IPS-18c (cell line): ENCODE data around the gene SNTG2.

Source experiments
- H3K4me3 ChIP-seq: 2 replicates; pipeline ENCODE4 v1.7.0; 2013; ENCODE audit warnings: low read depth, mild to moderate bottlenecking, low read length, moderate library complexity; ENCODE audit not compliant: insufficient read depth
- H3K9me3 ChIP-seq: one replicate; pipeline ENCODE4 v1.6.1; 2013; ENCODE audit warnings: mild to moderate bottlenecking, low read length, moderate library complexity; ENCODE audit not compliant: control insufficient read depth, insufficient read depth

Gene SNTG2

DNA sequence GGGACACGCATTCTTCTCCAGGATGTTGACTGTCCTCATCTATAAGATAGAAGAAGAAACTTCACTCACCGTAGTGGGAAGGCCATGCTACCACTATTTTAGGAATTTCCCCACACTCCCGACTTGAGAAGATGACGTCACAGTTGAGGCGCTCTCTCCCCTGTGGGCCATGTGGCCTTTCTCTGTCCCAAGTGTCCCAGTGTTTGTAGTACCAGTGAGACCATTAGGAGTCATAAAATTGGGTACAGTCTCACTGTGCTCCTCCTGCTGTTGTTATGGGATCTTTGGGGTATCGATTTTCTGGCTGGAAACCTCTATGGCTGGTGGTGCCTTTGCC, 7.2 kb upstream of the SNTG2 start:
- Histone ChIP-seq H3K4me3 (no peak overlapping the region), H3K9me3 (peaks cover 4% of the 10 kb centered on the region)

DNA sequence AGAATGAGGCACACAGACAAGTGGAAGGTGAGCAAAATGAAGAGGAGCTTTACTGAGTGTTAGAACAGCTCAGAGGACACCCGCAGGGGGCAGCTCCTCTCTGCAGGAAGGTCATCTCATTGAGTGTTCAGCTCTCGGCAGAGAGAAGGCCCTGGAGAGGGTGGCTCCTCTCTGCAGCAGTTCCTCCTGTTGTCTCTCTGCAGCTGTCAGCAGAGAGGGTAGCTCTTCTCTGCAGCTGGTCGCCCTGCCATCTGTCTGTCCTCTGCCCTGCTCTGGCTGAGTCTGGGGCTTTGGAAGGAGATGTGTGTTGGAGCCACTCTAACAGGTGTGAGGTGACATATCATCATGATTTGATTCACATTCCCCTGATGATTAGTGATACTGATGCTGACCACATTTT, 6.8 kb upstream of the SNTG2 start:
- H3K4me3 ChIP-seq = no peak overlapping the region
- peaks cover 4% of the 10 kb centered on the region for H3K9me3 ChIP-seq

DNA sequence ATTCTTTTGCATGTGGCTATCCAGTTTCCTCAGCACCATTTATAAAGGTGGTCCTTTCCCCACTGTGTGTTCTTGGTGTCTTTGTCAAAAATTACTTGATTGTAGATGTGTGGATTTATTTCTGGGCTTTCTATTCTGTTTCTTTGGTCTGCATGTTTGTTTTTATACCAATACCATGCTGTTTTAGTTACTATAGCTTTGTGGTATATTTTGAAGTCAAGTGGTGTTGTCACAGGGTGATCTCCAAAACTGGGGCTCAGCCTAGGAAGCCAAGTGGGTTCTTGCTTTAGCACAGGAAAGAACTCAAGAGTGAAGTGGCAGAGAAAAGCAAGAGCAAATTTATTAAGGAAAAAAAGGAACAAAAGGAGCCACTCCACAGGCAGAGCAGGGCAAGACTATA, 6.0 kb upstream of the SNTG2 start:
- Histone ChIP-seq H3K4me3 (no peak overlapping the region), H3K9me3 (peaks cover 4% of the 10 kb centered on the region)

DNA sequence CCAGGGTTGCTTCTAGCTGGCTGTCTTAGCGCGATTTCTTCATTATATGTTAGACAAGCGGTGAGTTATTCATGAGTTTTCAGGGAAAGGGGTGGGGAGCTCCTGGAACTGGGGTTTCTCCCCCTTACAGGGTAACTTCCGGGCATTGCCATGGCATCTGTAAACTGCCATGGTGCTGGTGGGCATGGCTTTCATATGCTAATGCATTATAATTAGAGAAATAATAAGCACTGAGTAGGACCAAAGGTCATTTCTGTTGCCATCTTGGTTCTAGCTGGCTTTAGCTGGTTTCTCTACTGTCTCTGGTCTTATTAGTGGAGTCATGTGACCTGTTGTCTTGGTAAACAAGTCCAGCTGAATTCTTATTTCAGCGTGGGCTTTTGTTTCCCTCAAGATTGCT, 5.5 kb upstream of the SNTG2 start:
- Histone ChIP-seq H3K4me3 (no peak overlapping the region), H3K9me3 (peaks cover 4% of the 10 kb centered on the region)

DNA sequence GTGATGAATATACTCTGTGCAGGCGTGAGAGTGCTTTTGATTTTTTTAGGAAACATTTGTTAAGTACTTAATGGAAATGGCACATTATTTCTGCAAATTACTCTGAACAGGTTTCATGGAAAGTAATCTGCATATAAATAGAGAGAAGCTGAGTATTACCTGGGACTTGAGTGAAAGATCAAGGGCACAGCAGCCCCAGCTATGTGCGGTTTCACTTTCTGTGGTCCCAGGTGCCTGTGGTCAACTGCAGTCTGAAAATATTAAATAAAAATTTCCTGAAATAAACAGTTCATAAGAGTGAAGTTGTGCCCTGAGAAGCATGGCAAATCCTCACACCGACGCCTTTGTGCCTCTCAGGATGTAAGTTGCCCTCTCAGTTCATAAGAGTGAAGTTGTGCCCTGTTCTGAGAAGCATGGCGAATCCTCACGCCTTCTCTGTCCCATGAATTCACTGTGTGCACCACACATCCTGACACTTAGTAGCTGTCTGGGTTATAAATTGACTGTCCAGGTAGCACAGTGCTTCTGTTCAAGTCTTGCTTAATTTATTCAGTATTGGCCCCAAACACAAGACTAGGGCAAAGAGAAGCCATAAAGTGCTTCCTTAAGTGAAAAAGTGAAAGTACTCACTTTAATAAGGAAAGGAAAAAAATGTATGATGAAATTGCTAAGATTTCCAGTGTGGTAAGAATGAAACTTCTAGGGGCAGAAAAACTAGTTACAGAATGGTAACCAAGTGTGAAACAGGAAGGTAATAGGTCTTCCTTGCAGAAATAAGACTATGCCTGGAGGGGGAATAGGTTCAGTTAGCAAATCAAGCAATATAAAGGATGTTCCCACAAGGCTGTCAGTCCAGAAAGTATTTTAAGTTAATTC, 4.3 kb upstream of the SNTG2 start:
- no peak overlapping the region for H3K4me3 ChIP-seq
- peaks cover 4% of the 10 kb centered on the region for H3K9me3 ChIP-seq

DNA sequence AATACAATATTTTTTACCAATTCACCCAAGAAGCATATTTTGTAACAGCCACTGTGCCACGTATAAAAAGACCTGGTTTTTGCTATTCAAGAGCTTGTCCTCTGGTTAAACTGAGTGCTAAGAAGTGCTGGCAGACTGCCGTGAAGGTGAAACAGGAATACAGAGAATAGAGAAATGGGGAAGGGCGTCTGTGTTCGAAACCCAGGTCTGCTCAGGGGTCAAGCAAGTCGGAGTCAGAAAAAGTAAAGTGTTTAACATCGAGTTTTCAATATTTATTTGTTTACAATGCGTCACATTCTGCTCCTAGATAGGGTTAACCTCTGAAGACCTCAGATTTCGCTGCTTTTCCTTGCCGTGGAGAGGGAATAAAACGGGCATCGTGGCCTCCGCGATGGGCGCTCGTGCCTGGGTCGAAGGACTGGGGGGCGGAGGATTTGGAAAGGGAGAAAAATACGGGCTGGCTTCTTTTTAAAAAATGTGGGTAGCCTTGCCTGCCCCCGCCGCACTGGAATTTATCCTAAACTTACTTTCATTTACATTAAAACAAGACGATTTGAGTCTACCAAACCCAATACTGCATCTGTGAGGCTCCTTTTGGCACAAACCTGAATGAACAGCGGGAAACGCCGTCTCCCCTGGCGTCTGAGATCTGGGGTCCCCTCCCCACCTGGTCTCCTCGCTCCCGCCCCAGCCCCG, 1.1 kb upstream of the SNTG2 start:
- peak overlapping the region; percentile 63 for H3K4me3 ChIP-seq
- no peaks in the 10 kb centered on the region for H3K9me3 ChIP-seq

DNA sequence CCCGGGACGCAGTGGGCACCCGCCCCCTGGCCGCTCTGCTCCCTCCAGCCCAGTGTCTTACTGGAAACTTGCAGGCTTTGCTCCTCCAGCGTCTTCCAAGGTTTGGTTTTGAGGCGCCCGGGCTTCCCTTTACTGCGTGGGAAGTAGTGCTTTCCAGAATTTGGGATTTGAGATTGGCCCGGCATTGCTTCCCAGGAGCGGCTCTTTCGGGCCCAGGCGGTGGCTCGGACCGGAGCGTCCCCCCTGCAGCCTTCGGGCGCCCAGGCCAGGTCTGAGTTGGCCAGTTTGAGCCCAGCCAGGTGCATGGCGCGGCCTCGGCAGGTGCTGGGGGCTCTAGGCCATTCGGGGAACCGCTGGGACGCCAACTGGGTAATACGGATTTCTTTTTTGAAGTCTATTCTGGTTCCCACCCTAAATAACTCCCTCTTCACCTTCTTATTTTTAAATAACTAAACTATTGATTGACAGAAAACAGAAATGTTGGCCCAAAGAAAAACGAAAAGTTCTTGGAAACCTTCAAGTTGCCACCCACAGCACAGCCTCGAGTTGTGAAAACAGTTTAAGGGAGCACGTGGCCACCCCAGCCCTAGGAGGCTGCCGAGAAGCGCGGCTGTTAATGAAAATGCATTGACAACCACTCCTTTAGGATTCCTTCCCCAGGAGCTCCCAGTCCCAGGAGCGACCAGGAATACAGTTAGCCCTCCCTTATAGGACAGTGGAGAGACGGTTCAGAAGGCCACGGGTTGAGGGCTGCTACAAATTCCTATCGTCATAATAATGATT, 766 bp downstream of the SNTG2 start:
- H3K9me3 ChIP-seq = no peaks in the 10 kb centered on the region
- peak overlapping the region; percentile 63 for H3K4me3 ChIP-seq

DNA sequence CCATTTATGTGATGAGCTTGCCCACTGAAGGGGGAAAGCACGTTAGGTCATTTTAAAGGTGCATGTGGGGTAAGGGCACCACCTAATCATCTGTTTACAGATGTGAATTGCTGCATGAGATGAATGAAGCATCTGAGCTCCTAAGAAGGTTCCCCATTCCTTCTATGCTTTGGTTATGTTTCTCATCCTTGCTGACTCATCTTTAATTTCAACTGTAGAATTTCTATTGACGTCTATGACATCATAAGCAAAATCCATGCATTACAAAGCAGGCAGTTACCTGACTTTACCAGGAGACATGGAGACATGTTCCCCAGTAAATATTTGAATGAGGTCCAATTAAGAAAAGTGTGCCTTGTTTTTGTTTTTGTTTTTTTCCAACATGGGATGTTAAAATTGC, 2.8 kb downstream of the SNTG2 start:
- Histone ChIP-seq H3K4me3 (no peak overlapping the region), H3K9me3 (no peaks in the 10 kb centered on the region)

DNA sequence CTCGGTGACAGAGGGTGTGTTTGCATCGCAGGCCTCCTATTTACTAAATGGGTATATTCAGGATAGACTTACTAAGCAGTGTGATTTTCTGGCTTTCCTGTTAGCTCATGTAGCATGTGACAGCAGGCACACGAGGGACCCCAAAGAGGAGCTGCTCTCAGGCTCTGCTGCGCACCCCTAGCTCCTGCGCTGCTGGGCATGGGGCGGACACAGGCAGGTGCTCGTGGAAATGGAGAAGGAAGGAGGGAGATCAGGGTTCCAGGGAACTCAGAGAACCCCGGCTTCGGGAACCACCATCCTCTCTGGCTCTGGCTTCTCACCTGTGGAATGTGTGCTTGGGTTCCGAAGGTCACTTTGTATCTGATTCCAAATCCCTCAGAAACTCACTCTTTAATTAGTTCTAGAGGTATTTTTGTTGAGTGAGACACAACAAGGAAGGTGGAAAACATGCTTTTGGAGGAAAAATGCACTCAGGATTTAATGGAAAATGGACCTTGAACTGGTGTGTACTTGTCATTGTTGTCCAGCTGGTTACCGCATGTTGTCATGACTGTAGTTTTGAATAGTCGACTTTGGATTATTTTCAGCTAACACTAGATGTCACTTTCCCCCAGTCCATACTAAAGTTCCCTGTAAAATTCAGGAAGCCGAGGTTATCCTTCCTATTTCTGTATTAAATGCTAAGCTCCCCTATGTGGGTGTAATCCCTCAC, 3.5 kb downstream of the SNTG2 start:
- Histone ChIP-seq H3K4me3 (no peak overlapping the region), H3K9me3 (no peaks in the 10 kb centered on the region)

DNA sequence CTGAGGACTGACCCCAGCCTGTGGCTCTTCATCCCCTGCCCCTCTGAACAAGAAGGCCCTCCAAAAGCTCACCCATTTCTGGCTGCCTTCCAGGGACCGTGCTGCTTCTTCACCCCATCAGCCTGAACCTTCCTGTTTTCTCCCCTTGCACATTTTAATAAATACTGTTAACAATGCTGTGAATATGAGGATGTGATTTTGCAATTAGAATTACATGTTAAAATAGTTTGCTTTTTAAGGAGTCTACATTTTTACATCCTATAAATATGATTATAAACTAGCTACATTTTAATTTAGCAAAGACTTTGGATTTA, 4.0 kb downstream of the SNTG2 start:
- Histone ChIP-seq H3K4me3 (no peak overlapping the region), H3K9me3 (no peaks in the 10 kb centered on the region)

DNA sequence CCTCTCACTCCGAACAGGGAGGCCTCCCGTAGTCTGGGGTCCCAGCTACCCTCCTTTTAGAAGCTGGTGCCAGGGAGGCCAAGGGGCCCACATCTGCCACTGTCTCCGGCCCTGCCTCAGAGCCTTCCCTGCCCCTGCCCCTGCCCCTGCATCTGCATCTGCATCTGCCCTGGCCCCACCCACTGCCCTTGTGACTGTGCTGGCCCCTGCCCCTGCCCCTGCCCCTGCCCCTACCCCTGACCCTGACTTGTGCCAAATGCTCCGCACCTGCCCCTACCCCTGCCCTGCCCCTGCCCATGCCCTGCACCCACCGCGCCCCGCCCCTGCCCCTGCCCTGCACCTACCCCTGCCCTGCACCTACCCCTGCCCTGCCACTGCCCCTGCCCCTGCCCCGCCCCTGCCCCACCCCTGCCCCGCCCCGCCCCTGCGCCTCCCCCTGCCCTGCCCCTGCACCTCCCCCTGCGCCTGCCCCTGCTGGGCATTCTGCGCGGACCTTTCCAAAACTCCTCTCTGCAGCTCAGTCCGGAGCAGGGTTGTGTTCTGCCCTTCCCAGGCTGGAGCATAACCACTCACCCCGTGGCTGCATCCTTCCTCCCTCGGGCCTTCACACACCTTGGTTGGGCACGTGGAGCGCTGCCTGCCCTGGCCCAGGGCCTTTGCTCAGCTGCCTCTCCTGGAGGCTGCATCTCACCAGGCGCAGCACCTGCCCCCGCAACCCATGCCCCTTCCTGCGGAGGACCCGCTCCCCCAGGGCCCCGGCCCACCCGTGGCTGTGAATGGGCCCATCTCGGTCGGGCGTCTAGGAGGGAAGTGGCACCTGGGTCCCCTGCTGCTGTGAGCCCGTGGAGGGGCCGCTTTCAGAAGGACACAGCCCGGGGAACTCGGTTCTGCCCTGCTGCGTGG, 5.4 kb downstream of the SNTG2 start:
- Histone ChIP-seq H3K4me3 (no peak overlapping the region), H3K9me3 (no peaks in the 10 kb centered on the region)

DNA sequence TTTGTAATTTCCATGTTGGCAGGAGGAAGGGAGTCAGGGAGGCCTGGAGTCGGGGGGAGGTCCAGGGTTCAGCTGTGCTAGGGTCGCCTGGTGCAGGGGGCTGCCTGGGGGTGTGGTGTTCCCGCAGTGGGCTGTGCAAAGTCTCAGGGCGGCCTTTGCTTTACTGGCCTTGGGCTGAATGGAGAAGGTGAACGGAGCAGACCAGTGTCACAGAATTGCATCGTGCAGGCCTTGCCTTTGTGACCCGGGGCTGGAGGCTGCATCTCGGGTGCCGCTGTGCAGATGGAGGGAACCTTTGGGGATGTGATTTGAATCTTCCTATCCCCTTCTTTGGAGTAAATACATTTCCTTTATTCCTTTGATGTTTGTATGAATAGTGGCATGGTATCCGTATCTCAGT, 8.8 kb downstream of the SNTG2 start:
- Histone ChIP-seq H3K4me3 (no peak overlapping the region), H3K9me3 (peaks cover 1% of the 10 kb centered on the region)

DNA sequence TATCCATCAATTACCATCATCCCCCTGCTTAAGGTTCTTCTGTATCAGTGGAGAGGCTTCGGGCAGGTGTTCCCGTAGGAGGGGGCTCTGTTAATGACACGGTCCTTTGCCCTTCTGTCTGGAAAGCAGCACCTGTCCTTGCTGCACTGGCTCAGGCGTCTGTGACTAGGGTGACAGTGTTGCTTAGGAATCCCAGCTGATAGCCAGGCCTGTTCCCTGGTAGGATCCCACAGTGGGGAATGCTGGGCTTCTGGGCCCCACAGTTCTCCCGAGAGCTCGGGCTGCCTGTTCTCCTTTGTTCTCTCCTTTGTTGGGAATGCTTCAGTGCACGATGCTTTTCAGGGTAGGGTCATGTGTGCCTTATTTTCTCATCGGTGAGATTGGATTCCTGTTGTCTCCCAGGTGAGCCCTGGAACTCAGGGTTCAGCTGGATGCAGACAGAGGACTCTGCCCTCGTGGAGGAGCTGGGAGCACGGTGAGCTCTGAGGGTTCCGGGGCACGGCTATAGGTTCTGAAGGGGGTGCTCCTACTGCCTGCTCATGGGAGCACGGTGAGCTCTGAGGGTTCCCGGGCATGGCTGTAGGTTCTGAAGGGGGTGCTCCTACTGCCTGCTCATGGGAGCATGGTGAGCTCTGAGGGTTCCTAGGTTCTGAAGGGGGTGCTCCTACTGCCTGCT, 9.6 kb downstream of the SNTG2 start:
- peaks cover 2% of the 10 kb centered on the region for H3K9me3 ChIP-seq
- no peak overlapping the region for H3K4me3 ChIP-seq

DNA sequence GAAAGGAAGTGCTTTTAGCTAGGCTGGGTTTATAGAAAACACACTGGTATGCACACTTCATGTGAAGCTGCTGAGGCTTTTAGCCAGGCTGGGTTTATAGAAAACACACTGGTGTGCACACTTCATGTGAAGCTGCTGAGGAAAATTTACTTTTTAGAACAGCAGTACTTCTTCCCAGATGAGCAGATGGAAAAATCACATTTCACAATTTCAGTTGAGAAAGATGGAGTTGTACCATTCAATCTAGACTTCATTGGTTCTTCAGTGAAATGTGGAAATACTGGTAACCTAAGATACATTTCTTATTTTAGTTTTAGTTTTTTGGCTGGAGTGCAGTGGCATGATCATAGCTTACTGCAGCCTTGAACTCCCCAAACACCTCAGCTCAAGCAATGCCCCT, 11.1 kb downstream of the SNTG2 start:
- Histone ChIP-seq H3K4me3 (no peak overlapping the region), H3K9me3 (peaks cover 4% of the 10 kb centered on the region)

DNA sequence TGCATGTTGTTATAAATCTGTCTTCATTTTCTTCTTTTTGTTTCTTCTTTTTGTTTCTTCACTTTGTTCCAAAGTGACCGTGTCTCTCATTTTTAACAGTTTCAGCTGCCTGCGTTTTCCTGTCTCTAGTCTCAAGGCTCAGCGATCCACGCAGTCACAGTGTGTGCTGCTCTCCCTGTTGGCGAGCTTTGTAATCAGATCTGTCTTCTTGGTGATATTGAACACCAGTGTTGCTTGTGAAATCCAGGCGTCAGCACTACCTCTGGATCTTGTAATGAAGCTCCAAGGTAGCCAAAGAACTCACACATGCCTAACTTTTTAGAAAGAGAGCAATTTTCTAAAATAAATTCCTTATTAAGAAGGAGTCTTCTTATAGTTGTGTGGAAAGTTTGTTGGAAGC, 13.2 kb downstream of the SNTG2 start:
- H3K4me3 ChIP-seq = no peak overlapping the region
- H3K9me3 ChIP-seq = peaks cover 4% of the 10 kb centered on the region

DNA sequence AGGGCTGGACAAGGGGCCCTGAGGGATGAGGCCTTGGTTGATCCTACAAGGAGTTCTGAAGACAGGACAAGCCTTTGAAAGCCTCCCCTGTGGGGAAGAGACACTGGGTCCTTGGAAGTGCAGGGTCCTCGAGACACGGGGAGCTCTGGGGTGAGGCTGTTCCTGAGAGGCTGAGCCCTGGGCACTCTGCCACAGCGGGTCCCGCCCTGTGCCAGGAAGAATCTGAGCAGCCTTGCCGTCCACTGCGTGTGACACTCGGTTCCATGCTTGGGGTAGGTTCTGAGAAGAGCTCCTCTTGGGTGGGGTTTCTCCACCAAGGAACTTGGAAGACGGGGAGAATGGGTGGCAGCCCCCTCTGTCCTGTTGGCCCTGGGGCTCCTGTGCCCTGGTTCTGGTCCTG, 13.9 kb downstream of the SNTG2 start:
- peaks cover 6% of the 10 kb centered on the region for H3K9me3 ChIP-seq
- H3K4me3 ChIP-seq = no peak overlapping the region
